ENCODE results near the gene FGD5. TPM values are rescaled to one million over a fixed set of nuclear protein-coding genes. Genes with fewer than 3 reads are reported as not detected.

Gene FGD5
- total RNA-seq, 3 donors from 2014 or later (not counting 1 experiment from before 2014, with no cell fraction given), result not detected

DNA sequence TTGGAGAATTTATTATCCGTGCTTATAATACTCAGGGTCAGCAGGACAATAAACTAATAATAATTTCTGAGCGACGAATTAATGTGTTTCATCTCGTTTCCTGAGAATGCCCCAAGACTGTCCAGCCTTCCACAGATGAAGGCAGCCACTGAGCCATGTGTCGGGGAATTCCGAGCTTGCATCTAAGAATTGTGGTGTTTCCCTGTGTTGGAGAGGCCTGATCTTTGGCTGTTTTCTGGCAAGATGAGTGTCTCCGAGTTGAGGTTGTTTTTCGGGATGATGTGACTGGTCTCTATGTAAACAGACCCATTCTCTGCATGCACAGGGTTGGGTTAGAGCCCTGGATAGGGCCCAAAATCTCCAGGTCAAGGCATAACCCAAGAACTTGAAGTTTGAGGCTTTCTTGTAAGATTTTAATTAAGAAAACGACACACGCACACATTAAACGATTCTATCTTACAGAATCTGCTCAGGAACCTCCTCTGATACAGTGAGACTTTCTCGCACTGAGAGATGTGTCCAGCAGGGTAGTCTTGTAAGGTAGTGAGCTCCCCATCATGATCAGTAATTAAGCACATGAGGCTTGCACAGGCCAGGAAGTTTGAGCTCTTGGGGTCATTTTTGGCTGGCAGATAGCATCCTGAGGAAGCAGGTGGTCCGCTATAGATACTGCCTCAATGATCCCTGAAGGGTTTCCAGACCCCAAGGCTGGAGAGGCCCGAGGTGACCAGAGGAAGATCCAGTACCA lies 14.4 kb downstream of the FGD5 start:
- 88% methylated on average over 14 of the region's 14 CpGs for WGBS (ENCODE audit: insufficient coverage)
- intact Hi-C loops (cut with micrococcal nuclease), result no loop called here
- no peaks in the 10 kb centered on the region for H3K9me3 Mint-ChIP-seq

DNA sequence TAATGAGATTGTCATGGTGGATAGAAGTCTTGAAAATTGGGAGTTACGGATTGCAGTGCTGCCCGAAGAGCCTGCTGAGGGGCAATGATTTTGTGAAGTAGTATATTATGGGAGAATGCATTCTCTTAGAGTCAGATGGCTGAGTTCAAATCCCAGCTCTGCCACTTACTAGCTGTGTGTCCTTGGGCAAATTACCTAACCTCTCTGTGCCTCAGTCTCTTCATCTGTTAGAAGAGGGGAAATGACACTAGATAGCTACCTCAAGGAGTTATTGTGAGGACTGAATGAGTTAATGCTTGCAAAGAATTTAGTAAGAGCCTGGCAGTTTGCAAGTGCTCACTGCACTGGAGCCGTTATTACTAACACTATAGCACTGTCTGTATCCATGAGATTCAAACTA lies 15.4 kb downstream of the FGD5 start:
- Mint-ChIP-seq H3K27ac (no peak overlapping the region), H3K4me1 (no peaks in the 10 kb centered on the region), H3K4me3 (no peak overlapping the region), H3K9me3 (no peaks in the 10 kb centered on the region), H3K36me3 (no peaks in the 10 kb centered on the region), H3K27me3 (ENCODE audit: low read depth in 2 of 2) (peaks cover 10 to 12% of the 10 kb centered on the region in 2 donors)
- no peaks in the 10 kb centered on the region for H3K36me3 ChIP-seq (ENCODE audit: control insufficient read depth, insufficient read depth, low read length)
- H3K4me3 ChIP-seq (ENCODE audit: low read length), result no peak overlapping the region
- TF ChIP-seq, protein P1, sequence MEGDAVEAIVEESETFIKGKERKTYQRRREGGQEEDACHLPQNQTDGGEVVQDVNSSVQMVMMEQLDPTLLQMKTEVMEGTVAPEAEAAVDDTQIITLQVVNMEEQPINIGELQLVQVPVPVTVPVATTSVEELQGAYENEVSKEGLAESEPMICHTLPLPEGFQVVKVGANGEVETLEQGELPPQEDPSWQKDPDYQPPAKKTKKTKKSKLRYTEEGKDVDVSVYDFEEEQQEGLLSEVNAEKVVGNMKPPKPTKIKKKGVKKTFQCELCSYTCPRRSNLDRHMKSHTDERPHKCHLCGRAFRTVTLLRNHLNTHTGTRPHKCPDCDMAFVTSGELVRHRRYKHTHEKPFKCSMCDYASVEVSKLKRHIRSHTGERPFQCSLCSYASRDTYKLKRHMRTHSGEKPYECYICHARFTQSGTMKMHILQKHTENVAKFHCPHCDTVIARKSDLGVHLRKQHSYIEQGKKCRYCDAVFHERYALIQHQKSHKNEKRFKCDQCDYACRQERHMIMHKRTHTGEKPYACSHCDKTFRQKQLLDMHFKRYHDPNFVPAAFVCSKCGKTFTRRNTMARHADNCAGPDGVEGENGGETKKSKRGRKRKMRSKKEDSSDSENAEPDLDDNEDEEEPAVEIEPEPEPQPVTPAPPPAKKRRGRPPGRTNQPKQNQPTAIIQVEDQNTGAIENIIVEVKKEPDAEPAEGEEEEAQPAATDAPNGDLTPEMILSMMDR (IDR thresholded peaks at IDR 0.05), result no peak
- H3K9me3 ChIP-seq (ENCODE audit: control insufficient read depth, insufficient read depth, low read length), result no peaks in the 10 kb centered on the region
- no peak for DNase-seq
- H3K27me3 ChIP-seq (ENCODE audit: control insufficient read depth, insufficient read depth, low read length), result no peaks in the 10 kb centered on the region
- intact Hi-C loops (cut with micrococcal nuclease), result no loop called here
- 90% methylated on average over 3 of the region's 3 CpGs for WGBS (ENCODE audit: insufficient coverage)
- no peak overlapping the region for H3K27ac ChIP-seq (ENCODE audit: low read length)
- no peaks in the 10 kb centered on the region for H3K4me1 ChIP-seq (ENCODE audit: control insufficient read depth, insufficient read depth, low read length)
- ATAC-seq, result no peak

More for the DNA sequence above, 14.4 kb downstream of the FGD5 start:
- ATAC-seq (no peak), DNase-seq (no peak)
- Mint-ChIP-seq H3K27ac (no peak overlapping the region), H3K27me3 (ENCODE audit: low read depth in 2 of 2) (peaks cover 10 to 17% of the 10 kb centered on the region in 2 donors), H3K4me3 (no peak overlapping the region), H3K36me3 (no peaks in the 10 kb centered on the region), H3K4me1 (no peaks in the 10 kb centered on the region)
- H3K4me3 ChIP-seq (ENCODE audit: low read length), result no peak overlapping the region
- no peaks in the 10 kb centered on the region for H3K36me3 ChIP-seq (ENCODE audit: control insufficient read depth, insufficient read depth, low read length)
- no peaks in the 10 kb centered on the region for H3K9me3 ChIP-seq (ENCODE audit: control insufficient read depth, insufficient read depth, low read length)
- H3K27ac ChIP-seq (ENCODE audit: low read length), result no peak overlapping the region
- TF ChIP-seq, protein P1 (IDR thresholded peaks at IDR 0.05), result no peak
- H3K4me1 ChIP-seq (ENCODE audit: control insufficient read depth, insufficient read depth, low read length), result no peaks in the 10 kb centered on the region
- no peaks in the 10 kb centered on the region for H3K27me3 ChIP-seq (ENCODE audit: control insufficient read depth, insufficient read depth, low read length)

DNA sequence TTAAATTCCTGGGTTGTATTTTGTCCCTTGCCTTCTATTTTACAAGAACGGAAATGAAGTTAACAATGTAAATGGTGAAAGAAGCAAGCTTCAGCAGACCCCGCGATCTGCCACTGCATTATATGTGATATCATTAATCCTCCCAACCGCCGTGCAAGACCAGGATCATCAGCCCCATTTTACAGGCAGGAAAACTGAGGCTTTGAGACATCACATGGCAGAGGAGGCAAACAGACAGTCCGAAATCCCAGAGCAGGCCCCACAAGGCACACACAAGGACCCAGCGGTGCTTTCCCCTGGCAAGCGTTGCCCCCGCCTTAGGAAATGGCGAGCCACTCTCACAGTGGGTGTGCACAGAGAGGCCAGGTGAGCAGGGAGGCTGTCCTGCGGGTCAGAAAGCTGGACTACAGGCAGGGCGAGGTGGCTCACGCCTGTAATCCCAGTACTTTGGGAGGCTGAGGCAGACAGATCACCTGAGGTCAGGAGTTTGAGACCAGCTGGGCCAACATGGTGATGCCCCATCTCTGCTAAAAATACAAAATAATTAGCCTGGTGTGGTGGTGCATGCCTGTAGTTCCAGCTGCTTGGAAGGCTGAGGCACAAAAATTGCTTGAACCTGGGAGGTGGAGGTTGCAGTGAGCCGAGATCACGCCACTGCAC lies 16.2 kb downstream of the FGD5 start:
- ATAC-seq (no peak), DNase-seq (no peak)
- no peaks in the 10 kb centered on the region for H3K36me3 ChIP-seq (ENCODE audit: control insufficient read depth, insufficient read depth, low read length)
- Mint-ChIP-seq H3K27ac (no peak overlapping the region), H3K36me3 (no peaks in the 10 kb centered on the region), H3K27me3 (ENCODE audit: low read depth in 2 of 2) (peaks cover 10% of the 10 kb centered on the region in 2 donors), H3K4me3 (no peak overlapping the region), H3K4me1 (no peaks in the 10 kb centered on the region), H3K9me3 (no peaks in the 10 kb centered on the region)
- no peaks in the 10 kb centered on the region for H3K9me3 ChIP-seq (ENCODE audit: control insufficient read depth, insufficient read depth, low read length)
- H3K4me3 ChIP-seq (ENCODE audit: low read length), result no peak overlapping the region
- no peaks in the 10 kb centered on the region for H3K4me1 ChIP-seq (ENCODE audit: control insufficient read depth, insufficient read depth, low read length)
- intact Hi-C loops (cut with micrococcal nuclease), result no loop called here
- H3K27ac ChIP-seq (ENCODE audit: low read length), result no peak overlapping the region
- TF ChIP-seq, protein P1 (IDR thresholded peaks at IDR 0.05), result no peak
- H3K27me3 ChIP-seq (ENCODE audit: control insufficient read depth, insufficient read depth, low read length), result no peaks in the 10 kb centered on the region
- 95% methylated on average over 15 of the region's 15 CpGs for WGBS (ENCODE audit: insufficient coverage)

Data from natural killer cell (primary cell).